ENCODE measurements around the gene JARID2. TPM values are rescaled to one million over a fixed set of nuclear protein-coding genes. Genes with fewer than 3 reads are reported as not detected.
"Not testable (repeated sequence)": the region's sequence is repeated elsewhere in the genome, so short reads cannot be mapped to it uniquely, and the experiment has no call there.

JARID2 gene
- total RNA-seq, 2 donors from 2014 or later, result 9.1 to 10.7 TPM

GRCh38 chr6:15288856-15289255, 43.0 kb downstream of the JARID2 start:
- no peaks in the 10 kb centered on the region for H3K36me3 ChIP-seq
- DNase-seq, result no peak
- H3K27ac ChIP-seq, result no peak overlapping the region
- no peak for TF ChIP-seq CTCF (IDR thresholded peaks at IDR 0.05)
- H3K9ac ChIP-seq (ENCODE audit: low read depth in 2 of 2, low read length in 2 of 2), result no peak overlapping the region
- no peaks in the 10 kb centered on the region for H3K9me3 ChIP-seq
- H3K4me1 ChIP-seq, result peaks cover 3% of the 10 kb centered on the region
- H3K4me3 ChIP-seq, result no peak overlapping the region
- no peaks in the 10 kb centered on the region for H3K27me3 ChIP-seq
- intact Hi-C loops (cut with DNase I), result no loop called here

GRCh38 chr6:15289456-15289855, 43.6 kb downstream of the JARID2 start:
- H3K27ac ChIP-seq; intact Hi-C loops (cut with DNase I); H3K4me3 ChIP-seq; H3K4me1 ChIP-seq; H3K27me3 ChIP-seq; H3K36me3 ChIP-seq; H3K9me3 ChIP-seq; H3K9ac ChIP-seq (ENCODE audit: low read depth in 2 of 2, low read length in 2 of 2); DNase-seq: not testable (repeated sequence)

GRCh38 chr6:15290067-15290680, 44.3 kb downstream of the JARID2 start:
- TF ChIP-seq CTCF (IDR thresholded peaks at IDR 0.05), result no peak
- H3K9ac ChIP-seq (ENCODE audit: low read depth in 2 of 2, low read length in 2 of 2), result no peak overlapping the region
- intact Hi-C loops (cut with DNase I), result no loop called here
- no peak overlapping the region for H3K4me3 ChIP-seq
- no peak overlapping the region for H3K27ac ChIP-seq
- DNase-seq, result no peak
- no peaks in the 10 kb centered on the region for H3K27me3 ChIP-seq
- H3K9me3 ChIP-seq, result no peaks in the 10 kb centered on the region
- H3K36me3 ChIP-seq, result no peaks in the 10 kb centered on the region
- H3K4me1 ChIP-seq, result peaks cover 3% of the 10 kb centered on the region

GRCh38 chr6:15290962-15291704, 45.3 kb downstream of the JARID2 start:
- H3K4me1 ChIP-seq, result peaks cover 3% of the 10 kb centered on the region
- TF ChIP-seq CTCF (IDR thresholded peaks at IDR 0.05), result no peak
- DNase-seq, result no peak
- H3K4me3 ChIP-seq, result no peak overlapping the region
- H3K9ac ChIP-seq (ENCODE audit: low read depth in 2 of 2, low read length in 2 of 2), result no peak overlapping the region
- no peak overlapping the region for H3K27ac ChIP-seq
- H3K27me3 ChIP-seq, result no peaks in the 10 kb centered on the region
- no peaks in the 10 kb centered on the region for H3K36me3 ChIP-seq
- intact Hi-C loops (cut with DNase I), result no loop called here
- no peaks in the 10 kb centered on the region for H3K9me3 ChIP-seq

- H3K27me3 ChIP-seq, result no peaks in the 10 kb centered on the region
- no peaks in the 10 kb centered on the region for H3K36me3 ChIP-seq
- DNase-seq, result no peak
- intact Hi-C loops (cut with DNase I), result no loop called here
- no peak overlapping the region for H3K27ac ChIP-seq
- H3K9me3 ChIP-seq, result no peaks in the 10 kb centered on the region
- no peak overlapping the region for H3K9ac ChIP-seq (ENCODE audit: low read depth in 2 of 2, low read length in 2 of 2)
- peaks cover 3% of the 10 kb centered on the region for H3K4me1 ChIP-seq
- TF ChIP-seq CTCF (IDR thresholded peaks at IDR 0.05), result no peak
- no peak overlapping the region for H3K4me3 ChIP-seq
These were observed 46.9 kb downstream of the JARID2 start for GRCh38 chr6:15292721-15293302.

- no peak overlapping the region for H3K9ac ChIP-seq (ENCODE audit: low read depth in 2 of 2, low read length in 2 of 2)
- H3K36me3 ChIP-seq, result no peaks in the 10 kb centered on the region
- peaks cover 3% of the 10 kb centered on the region for H3K4me1 ChIP-seq
- H3K27me3 ChIP-seq, result no peaks in the 10 kb centered on the region
- intact Hi-C loops (cut with DNase I), result no loop called here
- H3K9me3 ChIP-seq, result no peaks in the 10 kb centered on the region
- H3K4me3 ChIP-seq, result no peak overlapping the region
- DNase-seq, result no peak
- TF ChIP-seq CTCF (IDR thresholded peaks at IDR 0.05), result no peak
- no peak overlapping the region for H3K27ac ChIP-seq
These were observed 47.8 kb downstream of the JARID2 start for GRCh38 chr6:15293674-15294073.

All from colonic mucosa (tissue), 4 donors.